Thyroid gland (tissue), 4 donors: ENCODE results near the gene MORC2. TPM values are rescaled to one million over a fixed set of nuclear protein-coding genes. Genes with fewer than 3 reads are reported as not detected.

Source experiments
- DNase-seq, 2 donors: peaks; one replicate each; pipeline ENCODE4 v3.0.0-alpha.2; 2019
- H3K27ac ChIP-seq, 3 donors: fragments of 200-600 bp; sonication (generic); 1 replicate in 2 of 3; 2 replicates in 1 of 3; pipeline ENCODE4 v1.5.1; 2016 to 2019; ENCODE audit warnings: mild to moderate bottlenecking in 1 of 3, moderate library complexity in 1 of 3
- H3K27me3 ChIP-seq: fragments of 200-600 bp; sonication (generic); one replicate; pipeline ENCODE4 v1.5.1; 2019
- H3K36me3 ChIP-seq, 2 donors: fragments of 200-600 bp; sonication (generic); one replicate each; pipeline ENCODE4 v1.5.1; 2016 to 2019
- H3K4me1 ChIP-seq, 2 donors: fragments of 200-600 bp; sonication (generic); one replicate each; pipeline ENCODE4 v1.5.1; 2017 to 2019
- H3K4me3 ChIP-seq, 3 donors: fragments of 200-600 bp; sonication (generic); replicated peaks in 1 of 3; 1 replicate in 2 of 3; 2 replicates in 1 of 3; pipeline ENCODE4 v1.5.1; 2016; ENCODE audit warnings: mild to moderate bottlenecking in 1 of 3
- H3K9me3 ChIP-seq: fragments of 200-600 bp; sonication (generic); one replicate; pipeline ENCODE4 v1.5.1; 2017
- POLR2A ChIP-seq, 2 donors: fragments of 450-650 bp; IDR thresholded peaks; one replicate each; pipeline ENCODE4 v1.6.1; 2017; ENCODE audit warnings: antibody characterized with exemption in 2 of 2, mild to moderate bottlenecking in 2 of 2, moderate library complexity in 1 of 2
- WGBS, 2 donors: methylation state at CpG; one replicate each; pipeline ENCODE4 v1.1.5; 2017; 5-methylcytosine and 5-hydroxymethylcytosine counted together
- intact Hi-C: fragments of 100-400 bp; cut with DNase I; formaldehyde crosslinking; loops from one replicate; pipeline ENCODE4 v1.15.1; 2023
- total RNA-seq, 4 donors: library from RNA; depleted of rRNA; stranded (reverse); fragments of >200 nt; gene quantifications; one replicate each; pipeline ENCODE4 v1.2.3, GENCODE V29; 2016
- TF ChIP-seq, protein P1 (sequence below), 6 experiments: fragments of 200-600 bp in 3 of 6; fragments of 450-650 bp in 3 of 6; sonication (generic) in 3 of 6; IDR thresholded peaks; one replicate each; pipeline ENCODE4 v1.5.1; 2016 to 2019; ENCODE audit warnings: antibody characterized with exemption in 6 of 6, mild to moderate bottlenecking in 2 of 6, inconsistent platforms in 1 of 6, moderate library complexity in 1 of 6

MORC2 gene
- total RNA-seq, 4 donors from 2014 or later = 14.9 to 32.8 (median 24.6) TPM

GRCh38 chr22:30884211-30885000 is 84.2 kb downstream of the MORC2 start:
- no peaks in the 10 kb centered on the region for H3K36me3 ChIP-seq
- intact Hi-C loops = no loop called here
- no peaks in the 10 kb centered on the region for H3K27me3 ChIP-seq
- no peaks in the 10 kb centered on the region for H3K4me1 ChIP-seq
- DNase-seq = no peak
- H3K9me3 ChIP-seq = no peaks in the 10 kb centered on the region
- WGBS, 2 donors = 86 to 89% methylated on average over 8 to 10 of the region's 18 CpGs
- no peak for TF ChIP-seq POLR2A (IDR thresholded peaks at IDR 0.05)
- TF ChIP-seq, protein P1, sequence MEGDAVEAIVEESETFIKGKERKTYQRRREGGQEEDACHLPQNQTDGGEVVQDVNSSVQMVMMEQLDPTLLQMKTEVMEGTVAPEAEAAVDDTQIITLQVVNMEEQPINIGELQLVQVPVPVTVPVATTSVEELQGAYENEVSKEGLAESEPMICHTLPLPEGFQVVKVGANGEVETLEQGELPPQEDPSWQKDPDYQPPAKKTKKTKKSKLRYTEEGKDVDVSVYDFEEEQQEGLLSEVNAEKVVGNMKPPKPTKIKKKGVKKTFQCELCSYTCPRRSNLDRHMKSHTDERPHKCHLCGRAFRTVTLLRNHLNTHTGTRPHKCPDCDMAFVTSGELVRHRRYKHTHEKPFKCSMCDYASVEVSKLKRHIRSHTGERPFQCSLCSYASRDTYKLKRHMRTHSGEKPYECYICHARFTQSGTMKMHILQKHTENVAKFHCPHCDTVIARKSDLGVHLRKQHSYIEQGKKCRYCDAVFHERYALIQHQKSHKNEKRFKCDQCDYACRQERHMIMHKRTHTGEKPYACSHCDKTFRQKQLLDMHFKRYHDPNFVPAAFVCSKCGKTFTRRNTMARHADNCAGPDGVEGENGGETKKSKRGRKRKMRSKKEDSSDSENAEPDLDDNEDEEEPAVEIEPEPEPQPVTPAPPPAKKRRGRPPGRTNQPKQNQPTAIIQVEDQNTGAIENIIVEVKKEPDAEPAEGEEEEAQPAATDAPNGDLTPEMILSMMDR (IDR thresholded peaks at IDR 0.05) = no peak
- no peak overlapping the region for H3K4me3 ChIP-seq
- H3K27ac ChIP-seq = no peak overlapping the region

GRCh38 chr22:30883586-30884145 is 84.9 kb downstream of the MORC2 start:
- Histone ChIP-seq H3K9me3 (no peaks in the 10 kb centered on the region), H3K36me3 (no peaks in the 10 kb centered on the region), H3K27ac (no peak overlapping the region), H3K4me3 (no peak overlapping the region), H3K27me3 (no peaks in the 10 kb centered on the region), H3K4me1 (no peaks in the 10 kb centered on the region)
- 92 to 99% methylated on average over 2 to 7 of the region's 7 CpGs for WGBS, 2 donors
- intact Hi-C loops = no loop called here
- no peak for DNase-seq
- TF ChIP-seq POLR2A (IDR thresholded peaks at IDR 0.05) = no peak
- TF ChIP-seq, protein P1 (IDR thresholded peaks at IDR 0.05) = no peak

DNA sequence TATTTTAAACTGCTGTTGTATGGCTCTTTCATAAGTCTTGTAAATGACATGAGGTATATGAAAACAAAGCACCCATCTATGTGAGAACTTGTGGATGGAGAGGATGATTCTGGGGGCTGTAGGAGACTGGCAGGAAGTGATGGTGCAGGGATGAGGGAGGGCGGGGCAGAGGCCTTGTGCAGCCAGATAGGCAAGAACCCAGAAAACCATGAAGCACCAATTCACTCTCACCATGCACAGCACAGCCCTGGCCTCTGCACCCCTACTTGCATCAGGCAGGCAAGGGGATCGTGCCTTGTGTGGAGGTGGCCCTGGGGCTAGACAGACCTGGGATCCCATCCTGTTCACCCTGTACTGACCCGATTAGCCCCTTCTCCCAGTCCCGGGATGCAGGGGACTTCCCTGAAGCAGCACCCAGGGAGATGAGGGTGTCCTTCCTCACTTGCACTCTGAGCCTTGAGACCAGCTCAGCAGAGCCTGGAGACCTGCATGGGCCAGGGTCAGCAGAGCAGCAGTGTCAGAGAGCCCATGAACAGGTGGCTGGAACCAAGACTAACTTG is 85.5 kb downstream of the MORC2 start:
- 89 to 97% methylated on average over 2 to 4 of the region's 4 CpGs for WGBS, 2 donors
- Histone ChIP-seq H3K4me3 (no peak overlapping the region), H3K4me1 (no peaks in the 10 kb centered on the region), H3K9me3 (no peaks in the 10 kb centered on the region), H3K27me3 (no peaks in the 10 kb centered on the region), H3K27ac (no peak overlapping the region), H3K36me3 (no peaks in the 10 kb centered on the region)
- no peak for DNase-seq
- intact Hi-C loops = no loop called here
- TF ChIP-seq, protein P1 (IDR thresholded peaks at IDR 0.05) = no peak
- no peak for TF ChIP-seq POLR2A (IDR thresholded peaks at IDR 0.05)

- no peak for DNase-seq
- Histone ChIP-seq H3K27ac (no peak overlapping the region), H3K4me1 (no peaks in the 10 kb centered on the region), H3K4me3 (no peak overlapping the region), H3K27me3 (no peaks in the 10 kb centered on the region), H3K36me3 (no peaks in the 10 kb centered on the region), H3K9me3 (no peaks in the 10 kb centered on the region)
- WGBS, 2 donors = 72 to 73% methylated on average over 5 to 6 of the region's 6 CpGs
- no peak for TF ChIP-seq POLR2A (IDR thresholded peaks at IDR 0.05)
- TF ChIP-seq, protein P1 (IDR thresholded peaks at IDR 0.05) = no peak
- intact Hi-C loops = no loop called here
These were observed 86.3 kb downstream of the MORC2 start for GRCh38 chr22:30882184-30882717.
